Myocyte (in vitro differentiated cells): Measurements from ENCODE around the gene HOXA5. TPM values are rescaled to one million over a fixed set of nuclear protein-coding genes. Genes with fewer than 3 reads are reported as not detected.

ENCODE experiments used
- DNase-seq: peaks from one replicate; pipeline ENCODE4 v3.0.0-alpha.2; 2012; ENCODE audit warnings: low read depth
- polyA plus RNA-seq: library from polyadenylated mRNA; unstranded; fragments of >200 nt; gene quantifications from one replicate; pipeline ENCODE4 v1.2.1, GENCODE V29; 2012; ENCODE audit warnings: missing spikeins
- total RNA-seq: library from RNA; depleted of rRNA; stranded (reverse); fragments of >200 nt; gene quantifications from 2 replicates; pipeline ENCODE4 v1.2.3, GENCODE V29; 2014

The HOXA5 gene
- 5.7 and 8.8 TPM in 2 replicates for total RNA-seq
- polyA plus RNA-seq = 4.2 TPM

- peak; percentile 98 for DNase-seq
These were observed at the start of gene HOXA5 for GRCh38 chr7:27143023-27143949. TSS of gene HOXA5 (minus strand) at chr7:27143681. CDS start at chr7:27143607, 74 bp downstream.

GRCh38 chr7:27192546-27193334, 49.3 kb upstream of the HOXA5 start:
- no peak for DNase-seq

GRCh38 chr7:27191833-27192545, 48.5 kb upstream of the HOXA5 start:
- no peak for DNase-seq

- DNase-seq = no peak
These were observed 47.8 kb upstream of the HOXA5 start for GRCh38 chr7:27191161-27191731.

GRCh38 chr7:27189997-27190748, 46.7 kb upstream of the HOXA5 start:
- DNase-seq = no peak

- DNase-seq = no peak
These were observed 46.0 kb upstream of the HOXA5 start for GRCh38 chr7:27189295-27189996.

- no peak for DNase-seq
These were observed 45.2 kb upstream of the HOXA5 start for GRCh38 chr7:27188386-27189294.

GRCh38 chr7:27187475-27188385, 44.2 kb upstream of the HOXA5 start:
- DNase-seq = no peak

- no peak for DNase-seq
These were observed 43.4 kb upstream of the HOXA5 start for GRCh38 chr7:27186668-27187474.

- DNase-seq = no peak
These were observed 42.6 kb upstream of the HOXA5 start for GRCh38 chr7:27185854-27186667.

GRCh38 chr7:27185013-27185853, 41.8 kb upstream of the HOXA5 start, which contains the start of gene HOXA11:
TSS of gene HOXA11 (minus strand) at chr7:27185232. CDS start at chr7:27185144, 88 bp downstream.
- no peak for DNase-seq

GRCh38 chr7:27184337-27185012, 41.0 kb upstream of the HOXA5 start:
- peak; percentile 74 for DNase-seq

GRCh38 chr7:27183682-27184336, 40.3 kb upstream of the HOXA5 start:
- peak; percentile 59 for DNase-seq
